ENCODE results near the gene WAC.

DNA sequence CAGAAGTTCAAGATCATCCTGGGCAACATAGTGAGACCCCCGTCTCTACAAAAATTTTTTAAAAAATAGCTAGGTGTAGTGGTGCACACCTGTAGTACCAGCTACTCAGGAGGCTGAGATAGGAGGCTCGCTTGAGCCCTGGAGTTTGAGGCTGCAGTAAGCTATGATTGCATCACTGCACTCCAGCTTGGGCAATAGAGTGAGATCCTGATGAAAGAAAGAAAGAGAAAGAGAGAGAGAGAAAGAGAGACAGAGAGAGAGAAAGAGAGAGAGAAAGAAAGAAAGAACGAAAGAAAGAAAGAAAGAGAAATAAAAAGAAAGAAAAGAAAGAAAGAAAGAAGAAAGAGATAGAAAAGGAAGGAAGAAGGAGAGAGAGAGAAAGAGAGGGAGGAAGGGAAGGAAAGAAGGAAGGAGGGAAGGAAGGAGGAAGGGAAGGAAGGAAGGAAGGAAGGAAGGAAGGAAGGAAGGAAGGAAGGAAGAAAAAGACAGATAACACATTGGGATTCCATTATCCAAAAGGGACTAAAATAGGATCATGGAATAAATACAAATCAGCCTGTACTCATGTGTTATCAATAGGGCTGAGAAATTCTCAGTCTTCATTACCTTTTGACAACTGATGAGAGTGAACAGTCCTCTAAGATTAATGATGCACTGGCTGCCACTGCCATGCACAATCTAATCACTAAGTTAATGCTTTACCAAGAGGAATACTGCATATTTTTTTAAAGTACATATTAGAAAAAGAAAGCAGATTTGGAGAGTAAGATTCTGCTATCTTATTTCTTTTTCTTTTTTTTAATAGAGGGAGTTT lies 35.4 kb upstream of the WAC start:
- TF ChIP-seq, protein P1, sequence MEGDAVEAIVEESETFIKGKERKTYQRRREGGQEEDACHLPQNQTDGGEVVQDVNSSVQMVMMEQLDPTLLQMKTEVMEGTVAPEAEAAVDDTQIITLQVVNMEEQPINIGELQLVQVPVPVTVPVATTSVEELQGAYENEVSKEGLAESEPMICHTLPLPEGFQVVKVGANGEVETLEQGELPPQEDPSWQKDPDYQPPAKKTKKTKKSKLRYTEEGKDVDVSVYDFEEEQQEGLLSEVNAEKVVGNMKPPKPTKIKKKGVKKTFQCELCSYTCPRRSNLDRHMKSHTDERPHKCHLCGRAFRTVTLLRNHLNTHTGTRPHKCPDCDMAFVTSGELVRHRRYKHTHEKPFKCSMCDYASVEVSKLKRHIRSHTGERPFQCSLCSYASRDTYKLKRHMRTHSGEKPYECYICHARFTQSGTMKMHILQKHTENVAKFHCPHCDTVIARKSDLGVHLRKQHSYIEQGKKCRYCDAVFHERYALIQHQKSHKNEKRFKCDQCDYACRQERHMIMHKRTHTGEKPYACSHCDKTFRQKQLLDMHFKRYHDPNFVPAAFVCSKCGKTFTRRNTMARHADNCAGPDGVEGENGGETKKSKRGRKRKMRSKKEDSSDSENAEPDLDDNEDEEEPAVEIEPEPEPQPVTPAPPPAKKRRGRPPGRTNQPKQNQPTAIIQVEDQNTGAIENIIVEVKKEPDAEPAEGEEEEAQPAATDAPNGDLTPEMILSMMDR (conservative IDR thresholded peaks at IDR 0.05; ENCODE audit: low read depth in 2 of 2) = no peak
- TF ChIP-seq ETS1 (IDR thresholded peaks at IDR 0.05) = no peak
